HFFc6 (cell line): ENCODE measurements around the gene ELOA. TPM values are rescaled to one million over a fixed set of nuclear protein-coding genes. Genes with fewer than 3 reads are reported as not detected.

Experiments
- DNase-seq: peaks from one replicate; pipeline ENCODE4 v3.0.0-alpha.2; 2018
- H3K27ac Mint-ChIP-seq: 2 replicates; pipeline ENCODE4 v1.8.0; 2020; ENCODE audit warnings: mild to moderate bottlenecking, mixed read lengths
- H3K27me3 Mint-ChIP-seq: 2 replicates; pipeline ENCODE4 v1.8.0; 2021; ENCODE audit warnings: mild to moderate bottlenecking, moderate library complexity, mixed read lengths; ENCODE audit not compliant: insufficient read depth
- H3K36me3 Mint-ChIP-seq: 2 replicates; pipeline ENCODE4 v1.8.0; 2021; ENCODE audit warnings: low read depth, mixed read lengths
- H3K4me1 Mint-ChIP-seq: 2 replicates; pipeline ENCODE4 v1.8.0; 2020; ENCODE audit warnings: low read depth, mixed read lengths
- H3K4me3 Mint-ChIP-seq: 2 replicates; pipeline ENCODE4 v1.8.0; 2020; ENCODE audit warnings: mild to moderate bottlenecking, moderate library complexity, mixed read lengths
- H3K9me3 Mint-ChIP-seq: 2 replicates; pipeline ENCODE4 v1.8.0; 2020; ENCODE audit warnings: mild to moderate bottlenecking, mixed read lengths
- CTCF ChIP-seq: fragments of 200-600 bp; sonication (generic); IDR thresholded peaks from 2 replicates; pipeline ENCODE4 v1.5.0; 2021; ENCODE audit warnings: antibody characterized with exemption, mild to moderate bottlenecking
- total RNA-seq, 6 experiments: library from RNA; stranded (reverse); fragmentation: NEBNext Ultra II Directional; extraction: Animal tissue kit (Norgen Biotek cat#: 25700); gene quantifications; 2 replicates in 1 of 6; 3 replicates in 5 of 6; pipeline ENCODE4 v1.2.3, GENCODE V29; 2021

ELOA gene
- total RNA-seq, 6 experiments from 2014 or later, result 55.5 to 72.6 (median 59.9) TPM

GRCh38 chr1:23768733-23769132 lies 25.5 kb downstream of the ELOA start:
- Mint-ChIP-seq H3K36me3 (peaks cover 4% of the 10 kb centered on the region; the same call in 1 of the 2 replicates), H3K4me3 (no peak overlapping the region), H3K4me1 (peaks cover 11% of the 10 kb centered on the region; the same call in 1 of the 2 replicates), H3K27ac (no peak overlapping the region), H3K27me3 (peaks cover 7% of the 10 kb centered on the region), H3K9me3 (no peaks in the 10 kb centered on the region)
- DNase-seq, result no peak
- no peak for TF ChIP-seq CTCF

GRCh38 chr1:23772049-23772853 lies 29.0 kb downstream of the ELOA start:
- H3K36me3 Mint-ChIP-seq, result no peaks in the 10 kb centered on the region
- peaks cover 4% of the 10 kb centered on the region for H3K27me3 Mint-ChIP-seq
- no peak overlapping the region for H3K27ac Mint-ChIP-seq
- peak overlapping the region; percentile 57; the same call in 1 of the 2 replicates for H3K4me3 Mint-ChIP-seq
- peaks cover 15% of the 10 kb centered on the region for H3K4me1 Mint-ChIP-seq
- peak; percentile 75 for DNase-seq
- H3K9me3 Mint-ChIP-seq, result no peaks in the 10 kb centered on the region
- peak; percentile 96 for TF ChIP-seq CTCF

GRCh38 chr1:23772854-23773242 lies 29.6 kb downstream of the ELOA start:
- H3K4me1 Mint-ChIP-seq, result peaks cover 15% of the 10 kb centered on the region
- H3K27ac Mint-ChIP-seq, result no peak overlapping the region
- peaks cover 4% of the 10 kb centered on the region for H3K27me3 Mint-ChIP-seq
- TF ChIP-seq CTCF, result no peak
- DNase-seq, result no peak
- H3K4me3 Mint-ChIP-seq, result no peak overlapping the region
- no peaks in the 10 kb centered on the region for H3K36me3 Mint-ChIP-seq
- H3K9me3 Mint-ChIP-seq, result no peaks in the 10 kb centered on the region

GRCh38 chr1:23774174-23774880 lies 31.1 kb downstream of the ELOA start:
- DNase-seq, result no peak
- H3K9me3 Mint-ChIP-seq, result no peaks in the 10 kb centered on the region

GRCh38 chr1:23776217-23776616 lies 32.9 kb downstream of the ELOA start:
- H3K36me3 Mint-ChIP-seq, result no peaks in the 10 kb centered on the region
- no peak overlapping the region for H3K27ac Mint-ChIP-seq
- no peaks in the 10 kb centered on the region for H3K9me3 Mint-ChIP-seq
- H3K4me1 Mint-ChIP-seq, result peaks cover 32% of the 10 kb centered on the region
- no peak for TF ChIP-seq CTCF
- H3K27me3 Mint-ChIP-seq, result peaks cover 2% of the 10 kb centered on the region; the same call in 1 of the 2 replicates
- DNase-seq, result no peak
- H3K4me3 Mint-ChIP-seq, result no peak overlapping the region

More at GRCh38 chr1:23774174-23774880, 31.1 kb downstream of the ELOA start:
- no peak overlapping the region for H3K4me3 Mint-ChIP-seq
- H3K36me3 Mint-ChIP-seq, result no peaks in the 10 kb centered on the region
- H3K27me3 Mint-ChIP-seq, result peaks cover 4% of the 10 kb centered on the region
- H3K4me1 Mint-ChIP-seq, result peaks cover 20% of the 10 kb centered on the region
- TF ChIP-seq CTCF, result no peak
- no peak overlapping the region for H3K27ac Mint-ChIP-seq
